ENCODE measurements around the gene CDC42BPG. TPM values are rescaled to one million over a fixed set of nuclear protein-coding genes. Genes with fewer than 3 reads are reported as not detected.

Gene CDC42BPG
- total RNA-seq, 2 donors from 2014 or later: 13.5 to 18.9 TPM

- no peaks in the 10 kb centered on the region for H3K27me3 ChIP-seq
- no peak for DNase-seq
- H3K4me1 ChIP-seq: peaks cover 29% of the 10 kb centered on the region
- intact Hi-C loops (cut with DNase I): no loop called here
- TF ChIP-seq POLR2A (IDR thresholded peaks at IDR 0.05) (no peak), CTCF (IDR thresholded peaks at IDR 0.05) (no peak)
- no peaks in the 10 kb centered on the region for H3K9me3 ChIP-seq
- 82 to 88% methylated on average over 6 to 14 of the region's 15 CpGs for WGBS, 2 donors
- peaks cover 0 to 18% of the 10 kb centered on the region in 2 donors for H3K36me3 ChIP-seq (replicated peaks in 1 of 2; ENCODE audit: insufficient read depth in 1 of 2, low read depth in 2 of 2)
- ATAC-seq: no peak
- no peak overlapping the region for H3K4me3 ChIP-seq
- peak overlapping the region in 3 of 4 donors; percentile 63 to 93 (median 86) for H3K27ac ChIP-seq
Observed at GRCh38 chr11:64841592-64842365, 2.7 kb downstream of the CDC42BPG start.

- 88 to 93% methylated on average over 5 to 21 of the region's 24 CpGs for WGBS, 2 donors
- DNase-seq: no peak
Observed at GRCh38 chr11:64839887-64840782, 4.3 kb downstream of the CDC42BPG start.

GRCh38 chr11:64839335-64839734, 5.1 kb downstream of the CDC42BPG start:
- peaks cover 2 to 18% of the 10 kb centered on the region in 2 donors for H3K36me3 ChIP-seq (replicated peaks in 1 of 2; ENCODE audit: insufficient read depth in 1 of 2, low read depth in 2 of 2)
- WGBS, 2 donors: 40 to 84% methylated on average over 1 to 13 of the region's 13 CpGs
- DNase-seq: no peak
- no peaks in the 10 kb centered on the region for H3K9me3 ChIP-seq
- no peak for ATAC-seq
- H3K27me3 ChIP-seq: no peaks in the 10 kb centered on the region
- TF ChIP-seq POLR2A (IDR thresholded peaks at IDR 0.05) (no peak), CTCF (IDR thresholded peaks at IDR 0.05) (no peak)
- intact Hi-C loops (cut with DNase I): no loop called here
- H3K27ac ChIP-seq: no peak overlapping the region
- peaks cover 31% of the 10 kb centered on the region for H3K4me1 ChIP-seq
- no peak overlapping the region for H3K4me3 ChIP-seq

More at GRCh38 chr11:64839887-64840782, 4.3 kb downstream of the CDC42BPG start:
- intact Hi-C loops (cut with DNase I): no loop called here
- Histone ChIP-seq H3K4me1 (peaks cover 32% of the 10 kb centered on the region), H3K9me3 (no peaks in the 10 kb centered on the region), H3K36me3 (replicated peaks in 1 of 2; ENCODE audit: insufficient read depth in 1 of 2, low read depth in 2 of 2) (peaks cover 0 to 18% of the 10 kb centered on the region in 2 donors), H3K4me3 (no peak overlapping the region), H3K27me3 (no peaks in the 10 kb centered on the region), H3K27ac (no peak overlapping the region)
- ATAC-seq: no peak
- TF ChIP-seq POLR2A (IDR thresholded peaks at IDR 0.05) (no peak), CTCF (IDR thresholded peaks at IDR 0.05) (no peak)

- no peaks in the 10 kb centered on the region for H3K27me3 ChIP-seq
- peaks cover 31% of the 10 kb centered on the region for H3K4me1 ChIP-seq
- H3K36me3 ChIP-seq (replicated peaks in 1 of 2; ENCODE audit: insufficient read depth in 1 of 2, low read depth in 2 of 2): peaks cover 5 to 18% of the 10 kb centered on the region in 2 donors
- no peak for ATAC-seq
- no peak for DNase-seq
- TF ChIP-seq POLR2A (IDR thresholded peaks at IDR 0.05): no peak
- no peak for TF ChIP-seq CTCF (IDR thresholded peaks at IDR 0.05)
- H3K9me3 ChIP-seq: no peaks in the 10 kb centered on the region
- H3K27ac ChIP-seq: no peak overlapping the region
- 60 to 91% methylated on average over 2 to 28 of the region's 28 CpGs for WGBS, 2 donors
- intact Hi-C loops (cut with DNase I): no loop called here
- no peak overlapping the region for H3K4me3 ChIP-seq
Observed at GRCh38 chr11:64838600-64839334, 5.7 kb downstream of the CDC42BPG start.

Data from body of pancreas (tissue), 4 donors.